Esophagus muscularis mucosa (tissue), 4 donors: ENCODE measurements around the gene HS6ST2.

Experiments used
- EP300 ChIP-seq: sonication (generic); formaldehyde crosslinking; IDR thresholded peaks from one replicate; pipeline ENCODE4 v1.6.1; 2017; ENCODE audit warnings: antibody characterized with exemption
- POLR2A ChIP-seq: fragments of 450-650 bp; IDR thresholded peaks from one replicate; pipeline ENCODE4 v1.6.1; 2017; ENCODE audit warnings: antibody characterized with exemption, moderate library complexity, mild to moderate bottlenecking, low read depth
- TF ChIP-seq, protein P1 (sequence below), 3 experiments: fragments of 200-600 bp in 2 of 3; fragments of 450-650 bp in 1 of 3; sonication (generic) in 2 of 3; IDR thresholded peaks; one replicate each; pipeline ENCODE4 v1.5.1; 2017 to 2019; ENCODE audit warnings: antibody characterized with exemption in 3 of 3, mild to moderate bottlenecking in 2 of 3, moderate library complexity in 1 of 3

- TF ChIP-seq, protein P1, sequence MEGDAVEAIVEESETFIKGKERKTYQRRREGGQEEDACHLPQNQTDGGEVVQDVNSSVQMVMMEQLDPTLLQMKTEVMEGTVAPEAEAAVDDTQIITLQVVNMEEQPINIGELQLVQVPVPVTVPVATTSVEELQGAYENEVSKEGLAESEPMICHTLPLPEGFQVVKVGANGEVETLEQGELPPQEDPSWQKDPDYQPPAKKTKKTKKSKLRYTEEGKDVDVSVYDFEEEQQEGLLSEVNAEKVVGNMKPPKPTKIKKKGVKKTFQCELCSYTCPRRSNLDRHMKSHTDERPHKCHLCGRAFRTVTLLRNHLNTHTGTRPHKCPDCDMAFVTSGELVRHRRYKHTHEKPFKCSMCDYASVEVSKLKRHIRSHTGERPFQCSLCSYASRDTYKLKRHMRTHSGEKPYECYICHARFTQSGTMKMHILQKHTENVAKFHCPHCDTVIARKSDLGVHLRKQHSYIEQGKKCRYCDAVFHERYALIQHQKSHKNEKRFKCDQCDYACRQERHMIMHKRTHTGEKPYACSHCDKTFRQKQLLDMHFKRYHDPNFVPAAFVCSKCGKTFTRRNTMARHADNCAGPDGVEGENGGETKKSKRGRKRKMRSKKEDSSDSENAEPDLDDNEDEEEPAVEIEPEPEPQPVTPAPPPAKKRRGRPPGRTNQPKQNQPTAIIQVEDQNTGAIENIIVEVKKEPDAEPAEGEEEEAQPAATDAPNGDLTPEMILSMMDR (IDR thresholded peaks at IDR 0.05): no peak
- TF ChIP-seq POLR2A (no peak), EP300 (no peak)
These were observed 124.3 kb downstream of the HS6ST2 start for GRCh38 chrX:132834109-132834508.
